Measurements from ENCODE around the gene LIMCH1.
"Not testable (repeated sequence)": the region's sequence is repeated elsewhere in the genome, so short reads cannot be mapped to it uniquely, and the experiment has no call there.

- not testable (repeated sequence) for TF ChIP-seq CTCF (conservative IDR thresholded peaks at IDR 0.05; ENCODE audit: low read depth, low read length); EZH2 (IDR thresholded peaks at IDR 0.05; ENCODE audit: low read length, unreplicated experiment)
Measured at GRCh38 chr4:41642746-41643145, 104.8 kb downstream of the LIMCH1 start.

Data from PC-3 (cell line).